ENCODE measurements around the gene CAPG.
"Not testable (repeated sequence)": the region's sequence is repeated elsewhere in the genome, so short reads cannot be mapped to it uniquely, and the experiment has no call there.

The CAPG gene

DNA sequence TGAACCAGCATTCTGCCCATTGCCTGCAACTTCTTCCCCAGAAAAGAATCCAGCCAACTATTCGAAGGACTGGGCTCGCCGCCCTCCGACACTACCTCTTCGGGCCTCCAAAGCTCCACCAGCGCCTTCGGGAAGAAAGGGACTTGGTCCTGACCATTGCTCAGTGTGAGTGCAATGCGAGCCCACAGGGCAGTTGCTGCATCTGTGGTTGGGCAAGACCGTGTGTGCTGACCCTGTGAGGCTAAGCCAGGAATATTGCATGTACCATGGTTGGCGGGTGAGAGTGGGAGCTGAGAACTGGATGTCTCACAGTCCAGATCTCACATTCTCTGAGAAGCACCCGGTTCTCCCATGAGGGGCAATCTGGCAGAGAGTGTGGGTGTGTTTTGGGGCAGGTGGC, 39.1 kb downstream of the CAPG start:
- TF ChIP-seq, protein P1, sequence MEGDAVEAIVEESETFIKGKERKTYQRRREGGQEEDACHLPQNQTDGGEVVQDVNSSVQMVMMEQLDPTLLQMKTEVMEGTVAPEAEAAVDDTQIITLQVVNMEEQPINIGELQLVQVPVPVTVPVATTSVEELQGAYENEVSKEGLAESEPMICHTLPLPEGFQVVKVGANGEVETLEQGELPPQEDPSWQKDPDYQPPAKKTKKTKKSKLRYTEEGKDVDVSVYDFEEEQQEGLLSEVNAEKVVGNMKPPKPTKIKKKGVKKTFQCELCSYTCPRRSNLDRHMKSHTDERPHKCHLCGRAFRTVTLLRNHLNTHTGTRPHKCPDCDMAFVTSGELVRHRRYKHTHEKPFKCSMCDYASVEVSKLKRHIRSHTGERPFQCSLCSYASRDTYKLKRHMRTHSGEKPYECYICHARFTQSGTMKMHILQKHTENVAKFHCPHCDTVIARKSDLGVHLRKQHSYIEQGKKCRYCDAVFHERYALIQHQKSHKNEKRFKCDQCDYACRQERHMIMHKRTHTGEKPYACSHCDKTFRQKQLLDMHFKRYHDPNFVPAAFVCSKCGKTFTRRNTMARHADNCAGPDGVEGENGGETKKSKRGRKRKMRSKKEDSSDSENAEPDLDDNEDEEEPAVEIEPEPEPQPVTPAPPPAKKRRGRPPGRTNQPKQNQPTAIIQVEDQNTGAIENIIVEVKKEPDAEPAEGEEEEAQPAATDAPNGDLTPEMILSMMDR (IDR thresholded peaks at IDR 0.05; ENCODE audit: low read length, missing control alignments) = no peak
- no peak for DNase-seq (ENCODE audit: low read depth)
- no peak overlapping the region for H3K4me3 ChIP-seq (replicated peaks; ENCODE audit: low read depth, low read length)

DNA sequence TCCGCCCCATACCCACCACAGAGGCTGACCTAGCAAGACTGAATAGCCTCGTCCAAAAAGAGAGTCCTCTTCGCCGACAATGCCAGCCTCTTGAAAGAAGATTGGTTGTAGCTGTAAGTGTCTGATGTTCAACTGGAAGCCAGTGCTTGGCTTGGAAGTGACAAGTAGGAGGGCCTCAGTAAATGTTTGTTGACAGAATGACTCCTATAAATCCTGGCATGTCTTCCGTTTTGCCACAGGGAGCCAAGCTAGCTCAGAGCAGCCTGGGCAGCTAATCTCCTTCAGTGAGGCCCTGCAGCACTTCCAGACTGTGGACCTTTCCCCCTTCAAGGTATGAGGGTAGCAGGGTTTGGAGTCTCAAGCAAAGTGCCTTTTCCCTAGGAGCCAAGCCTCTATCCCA, 40.7 kb downstream of the CAPG start:
- H3K4me3 ChIP-seq (replicated peaks; ENCODE audit: low read depth, low read length) = no peak overlapping the region
- TF ChIP-seq, protein P1 (IDR thresholded peaks at IDR 0.05; ENCODE audit: low read length, missing control alignments) = no peak
- DNase-seq (ENCODE audit: low read depth) = no peak

DNA sequence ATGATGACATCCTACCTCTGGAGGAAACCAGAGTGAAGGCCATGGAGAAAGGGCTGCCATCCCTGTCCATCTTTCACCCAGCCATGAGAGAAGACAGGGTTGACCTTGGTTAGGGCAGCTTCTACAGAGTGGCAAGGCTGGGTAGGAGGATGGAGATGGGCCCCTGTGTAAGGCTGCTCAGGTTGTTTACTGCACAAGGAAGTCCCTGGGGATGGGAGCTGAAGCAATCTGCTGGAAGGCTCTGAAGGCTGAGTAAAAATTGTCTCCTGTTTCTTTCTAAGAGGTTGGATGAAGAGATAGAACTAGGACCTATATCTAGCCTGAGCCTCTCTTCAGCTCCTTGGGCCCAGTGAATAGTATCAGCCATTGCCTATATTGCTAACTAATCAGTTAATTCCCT, 41.2 kb downstream of the CAPG start:
- H3K4me3 ChIP-seq (replicated peaks; ENCODE audit: low read depth, low read length) = no peak overlapping the region
- TF ChIP-seq, protein P1 (IDR thresholded peaks at IDR 0.05; ENCODE audit: low read length, missing control alignments) = no peak
- DNase-seq (ENCODE audit: low read depth) = no peak

DNA sequence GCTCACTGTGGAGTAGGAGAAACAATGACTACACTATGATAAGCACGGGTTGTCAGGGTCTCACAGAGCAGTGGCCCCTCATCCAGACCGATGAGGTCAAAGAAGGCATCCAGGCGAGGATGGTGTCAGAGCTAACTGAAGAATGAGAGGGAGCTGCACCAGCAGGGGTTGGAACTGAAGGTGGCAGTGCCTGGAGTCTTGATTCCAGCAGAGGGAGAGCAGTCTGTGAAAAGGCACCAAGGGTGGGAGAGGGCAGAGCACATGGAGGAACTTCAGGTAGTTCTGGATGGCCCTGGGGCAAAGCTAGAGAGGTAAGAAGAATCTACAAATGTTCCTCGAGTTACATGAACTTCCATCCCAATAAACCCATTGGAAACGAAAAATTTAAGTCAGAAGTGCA, 43.0 kb downstream of the CAPG start:
- no peak for DNase-seq (ENCODE audit: low read depth)
- H3K4me3 ChIP-seq (replicated peaks; ENCODE audit: low read depth, low read length) = no peak overlapping the region
- TF ChIP-seq, protein P1 (IDR thresholded peaks at IDR 0.05; ENCODE audit: low read length, missing control alignments) = no peak

DNA sequence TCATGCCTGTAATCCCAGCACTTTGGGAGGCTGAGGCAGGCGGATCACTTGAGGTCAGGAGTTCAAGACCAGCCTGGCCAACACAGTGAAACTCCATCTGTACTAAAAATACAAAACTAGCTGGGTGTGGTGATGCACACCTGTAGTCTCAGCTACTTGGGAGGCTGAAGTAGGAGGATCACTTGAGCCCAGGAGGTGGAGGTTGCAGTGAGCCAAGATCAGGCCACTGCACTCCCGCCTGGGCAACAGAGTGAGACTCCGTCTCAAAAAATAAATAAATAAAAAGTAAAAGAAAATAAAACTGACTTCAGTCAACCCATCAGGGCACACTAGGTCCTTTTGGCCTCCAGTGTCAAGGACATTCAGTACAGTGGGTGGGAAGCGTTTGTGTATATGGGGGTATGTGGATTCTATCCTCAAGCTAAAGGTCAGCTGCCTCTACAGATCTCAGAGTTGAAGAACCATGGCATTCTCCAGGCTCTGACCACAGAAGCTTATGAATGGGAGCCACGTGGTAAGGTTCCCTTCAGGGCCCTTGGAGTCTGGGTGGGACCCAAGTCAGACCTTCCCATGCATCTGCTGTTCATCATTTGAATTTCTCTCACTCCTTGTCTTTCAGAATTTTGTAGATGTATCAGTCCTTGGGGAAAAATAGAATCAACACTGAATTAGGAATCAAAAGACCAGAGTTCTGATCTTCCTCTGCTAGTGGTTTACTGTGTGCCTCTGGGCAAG, 47.3 kb downstream of the CAPG start:
- H3K4me3 ChIP-seq (replicated peaks; ENCODE audit: low read depth, low read length) = not testable (repeated sequence)

DNA sequence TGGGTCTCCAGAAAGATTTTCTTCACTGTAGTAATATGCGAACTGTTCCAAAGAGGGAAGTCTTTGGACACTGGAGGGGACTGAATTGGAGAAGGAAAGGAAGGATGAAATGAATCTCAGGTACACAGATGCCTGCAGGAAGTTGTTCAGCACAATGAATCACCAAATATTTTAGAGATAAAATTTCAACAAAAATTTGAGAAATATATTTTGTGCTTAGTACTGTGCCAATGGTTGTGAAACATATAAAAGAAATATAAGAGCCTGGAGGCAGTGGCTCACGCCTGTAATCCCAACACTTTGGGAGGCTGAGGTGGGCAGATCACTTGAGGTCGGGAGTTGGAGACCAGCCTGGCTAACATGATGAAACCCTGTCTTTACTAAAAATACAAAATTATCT, 52.4 kb downstream of the CAPG start:
- no peak for DNase-seq (ENCODE audit: low read depth)
- TF ChIP-seq, protein P1 (IDR thresholded peaks at IDR 0.05; ENCODE audit: low read length, missing control alignments) = no peak
- H3K4me3 ChIP-seq (replicated peaks; ENCODE audit: low read depth, low read length) = no peak overlapping the region

More for the DNA sequence above, 47.3 kb downstream of the CAPG start:
- DNase-seq (ENCODE audit: low read depth) = not testable (repeated sequence)

DNA sequence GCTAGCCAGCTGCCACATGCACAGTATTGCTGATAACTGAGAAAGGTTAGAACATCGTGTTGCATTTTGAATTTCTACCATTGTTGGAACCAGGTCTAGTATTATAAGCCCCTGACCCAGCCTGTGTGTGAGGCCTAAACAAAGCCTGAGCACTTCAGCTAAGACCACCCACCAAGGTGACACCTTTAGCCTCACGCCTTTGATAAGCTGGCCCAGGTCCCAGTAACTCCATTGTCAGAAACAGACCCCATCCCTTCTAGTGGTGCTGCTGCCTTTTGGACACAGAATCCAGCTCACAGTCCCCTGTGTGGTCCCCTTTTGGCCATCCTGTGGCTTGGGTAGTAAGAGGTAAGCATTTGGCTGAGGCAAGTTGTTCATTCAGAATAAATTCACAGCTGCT, 54.0 kb downstream of the CAPG start:
- TF ChIP-seq, protein P1 (IDR thresholded peaks at IDR 0.05; ENCODE audit: low read length, missing control alignments) = no peak
- H3K4me3 ChIP-seq (replicated peaks; ENCODE audit: low read depth, low read length) = no peak overlapping the region
- no peak for DNase-seq (ENCODE audit: low read depth)
